HTERT RPE-1 (cell line): ENCODE results near the gene PITRM1.

Source experiments
- in situ Hi-C: fragments of 300-500 bp; cut with MboI; formaldehyde crosslinking; loops from 4 replicates; pipeline ENCODE4 v1.14.3; 2020; ENCODE audit warnings: low sequenced_read_pairs

Gene PITRM1

GRCh38 chr10:3105166-3105565 lies 67.4 kb downstream of the PITRM1 start:
- in situ Hi-C loops: no loop called here

- in situ Hi-C loops: no loop called here
Measured at GRCh38 chr10:3104251-3104918, 68.2 kb downstream of the PITRM1 start.

GRCh38 chr10:3103646-3104045 lies 68.9 kb downstream of the PITRM1 start:
- in situ Hi-C loops: no loop called here

GRCh38 chr10:3102720-3103427 lies 69.7 kb downstream of the PITRM1 start:
- in situ Hi-C loops: no loop called here

- in situ Hi-C loops: no loop called here
Measured at GRCh38 chr10:3100856-3101640, 71.5 kb downstream of the PITRM1 start.

- in situ Hi-C loops: no loop called here
Measured at GRCh38 chr10:3100093-3100792, 72.3 kb downstream of the PITRM1 start.

GRCh38 chr10:3099291-3100092 lies 73.1 kb downstream of the PITRM1 start:
- in situ Hi-C loops: no loop called here

GRCh38 chr10:3098689-3099088 lies 73.9 kb downstream of the PITRM1 start:
- in situ Hi-C loops: no loop called here

GRCh38 chr10:3097160-3097559 lies 75.4 kb downstream of the PITRM1 start:
- in situ Hi-C loops: no loop called here

- in situ Hi-C loops: no loop called here
Measured at GRCh38 chr10:3096149-3096548, 76.4 kb downstream of the PITRM1 start.

GRCh38 chr10:3095373-3096139 lies 77.0 kb downstream of the PITRM1 start:
- in situ Hi-C loops: no loop called here

GRCh38 chr10:3094609-3095036 lies 78.0 kb downstream of the PITRM1 start:
- in situ Hi-C loops: no loop called here

- in situ Hi-C loops: no loop called here
Measured at GRCh38 chr10:3093996-3094395, 78.6 kb downstream of the PITRM1 start.

- in situ Hi-C loops: no loop called here
Measured at GRCh38 chr10:3091921-3092320, 80.7 kb downstream of the PITRM1 start.

- in situ Hi-C loops: no loop called here
Measured at GRCh38 chr10:3090914-3091787, 81.4 kb downstream of the PITRM1 start.

GRCh38 chr10:3090388-3090787 lies 82.2 kb downstream of the PITRM1 start:
- in situ Hi-C loops: no loop called here
